ENCODE data around the gene BCKDHA.

- TF ChIP-seq CTCF (IDR thresholded peaks at IDR 0.05 in 4 of 5, conservative IDR thresholded peaks at IDR 0.05 in 1 of 5) (peak; percentile 14 to 41 (median 24)), POLR2A (IDR thresholded peaks at IDR 0.05) (no peak)
These were observed 34.1 kb downstream of the BCKDHA start for GRCh38 chr19:41431426-41432386.

All from gastrocnemius medialis (tissue), 4 donors.